ENCODE measurements around the gene ABI3BP.

Gene ABI3BP

DNA sequence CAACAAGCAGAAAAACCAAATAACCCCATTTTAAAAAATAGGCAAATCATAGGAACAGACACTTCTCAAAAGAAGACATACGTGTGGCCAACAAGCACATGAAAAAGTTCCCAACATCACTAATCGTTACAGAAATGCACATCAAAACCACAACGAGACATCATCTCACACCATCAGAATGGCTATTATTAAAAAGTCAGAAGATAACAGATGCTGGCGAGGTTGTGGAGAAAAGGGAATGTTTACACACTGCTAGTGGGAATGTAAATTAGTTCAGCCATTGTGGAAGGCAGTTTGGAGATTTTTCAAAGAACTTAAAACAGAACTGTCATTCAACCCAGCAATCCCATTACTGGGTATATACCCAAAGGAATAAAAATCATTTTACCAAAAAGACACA lies 60.7 kb downstream of the ABI3BP start:
- no peak for DNase-seq

GRCh38 chr3:100928638-100929428 lies 64.4 kb downstream of the ABI3BP start:
- no peak for DNase-seq

GRCh38 chr3:100927775-100928174 lies 65.4 kb downstream of the ABI3BP start:
- no peak for DNase-seq

DNA sequence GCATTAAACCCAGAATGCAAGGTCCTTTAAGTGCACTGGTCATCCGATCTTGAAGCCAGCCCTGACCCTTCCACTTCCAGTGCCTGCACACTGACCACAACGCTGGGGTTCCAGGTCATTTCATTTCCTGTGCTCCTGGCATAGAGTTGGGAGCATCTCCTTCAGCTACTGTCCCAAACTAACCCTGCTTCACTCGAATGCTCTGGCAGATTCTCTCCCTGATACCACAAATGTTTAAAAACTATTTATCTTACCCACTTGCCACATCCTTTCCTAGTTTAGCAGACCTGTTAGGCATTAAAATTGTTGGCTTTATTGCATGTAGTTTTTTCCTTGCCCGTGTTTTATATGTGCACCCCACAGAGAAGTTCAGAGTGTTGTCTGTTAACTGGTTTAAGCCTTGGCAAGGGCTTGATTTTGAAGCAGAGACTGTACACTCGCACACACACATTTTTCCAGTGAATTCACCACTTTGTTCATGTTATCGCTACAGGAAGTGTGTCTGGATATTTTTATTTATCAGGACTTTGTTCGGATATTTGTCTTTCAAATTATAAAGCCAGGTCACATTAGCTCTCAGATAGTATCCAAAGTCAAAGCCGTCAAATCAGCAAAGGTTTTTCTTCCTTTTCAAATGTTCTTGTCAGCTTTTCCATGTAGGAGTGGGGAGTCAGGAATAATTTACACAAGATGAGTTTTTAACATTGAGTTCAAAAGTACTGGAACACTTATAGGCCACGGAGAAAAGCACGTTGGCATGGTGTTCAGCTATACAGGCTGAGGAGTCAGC lies 77.3 kb downstream of the ABI3BP start:
- no peak for DNase-seq

DNA sequence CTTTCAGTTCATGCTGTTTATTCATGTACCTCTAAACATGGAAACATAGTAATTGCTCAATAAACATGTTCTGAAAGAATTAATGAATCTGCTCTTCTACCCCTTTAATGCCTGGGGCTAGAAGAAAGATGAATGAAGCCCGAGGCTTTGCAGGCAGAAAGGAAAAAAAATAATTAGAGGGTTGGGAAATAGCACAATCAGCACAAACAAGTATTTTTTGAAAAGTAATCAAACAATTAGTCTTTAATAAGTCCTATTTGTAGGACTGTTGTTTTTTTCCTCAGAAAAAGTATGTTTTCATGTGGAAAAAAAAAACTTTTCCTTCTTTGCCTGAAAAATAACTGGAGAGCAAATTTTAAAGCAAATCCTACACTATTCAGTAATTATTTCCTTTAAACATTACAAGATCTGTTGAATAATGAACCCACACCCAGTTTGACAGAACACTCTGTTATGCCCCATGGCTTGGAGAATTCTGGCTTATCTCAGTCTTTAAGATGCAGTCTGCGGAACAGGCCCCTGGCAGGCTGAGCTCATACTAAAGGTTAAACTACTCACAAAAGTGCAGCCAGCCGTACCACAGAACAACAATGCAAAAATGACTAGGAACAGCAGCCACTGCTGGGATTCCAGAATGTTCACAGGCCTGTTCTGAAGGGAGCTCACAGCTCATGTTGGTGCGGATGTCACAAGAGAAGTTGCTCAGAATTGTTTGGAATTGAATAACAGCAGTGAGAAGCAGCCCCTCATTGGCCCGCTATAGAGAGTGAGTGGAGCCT lies 79.2 kb downstream of the ABI3BP start:
- DNase-seq: no peak

GRCh38 chr3:100912976-100913545 lies 80.2 kb downstream of the ABI3BP start:
- DNase-seq: no peak

GRCh38 chr3:100912571-100912970 lies 80.7 kb downstream of the ABI3BP start:
- DNase-seq: no peak

DNA sequence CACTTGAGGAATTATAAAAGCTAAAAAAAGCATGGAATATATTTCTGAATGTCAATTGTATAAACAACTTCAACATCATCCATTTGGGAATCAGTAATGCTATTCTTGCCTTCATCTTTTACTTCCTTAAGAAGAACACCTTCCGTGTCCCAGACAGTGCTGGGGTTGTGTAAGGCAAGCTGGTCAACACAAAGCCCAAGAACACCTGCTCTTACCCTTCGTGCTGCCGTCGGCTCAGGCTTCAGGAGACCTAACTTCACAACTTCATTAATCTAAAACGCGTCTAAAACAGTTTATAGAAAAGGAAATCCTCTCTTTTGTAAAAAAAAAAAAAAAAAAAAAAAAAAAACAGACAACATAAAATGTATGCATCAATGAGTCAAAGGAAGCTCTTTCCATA lies 81.3 kb downstream of the ABI3BP start:
- DNase-seq: no peak

DNA sequence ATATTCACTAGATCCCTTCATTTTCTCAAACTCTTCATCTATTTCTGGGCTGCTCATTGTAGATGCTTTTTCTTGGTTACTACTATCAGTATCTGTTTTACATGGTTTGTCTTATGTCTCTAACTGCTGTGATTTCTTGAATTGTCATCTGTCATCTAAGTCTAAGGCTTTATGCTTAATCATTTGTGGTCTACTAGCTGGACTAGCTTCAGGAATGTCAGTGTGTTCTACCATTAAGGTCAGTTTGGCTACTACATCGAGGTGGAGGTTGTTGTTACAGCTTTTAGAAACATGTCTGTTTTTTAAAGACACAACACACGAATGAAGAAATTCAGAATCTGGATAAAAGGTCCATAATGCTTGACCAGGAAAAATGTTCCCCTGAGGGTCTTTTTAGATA lies 82.2 kb downstream of the ABI3BP start:
- DNase-seq: no peak

DNA sequence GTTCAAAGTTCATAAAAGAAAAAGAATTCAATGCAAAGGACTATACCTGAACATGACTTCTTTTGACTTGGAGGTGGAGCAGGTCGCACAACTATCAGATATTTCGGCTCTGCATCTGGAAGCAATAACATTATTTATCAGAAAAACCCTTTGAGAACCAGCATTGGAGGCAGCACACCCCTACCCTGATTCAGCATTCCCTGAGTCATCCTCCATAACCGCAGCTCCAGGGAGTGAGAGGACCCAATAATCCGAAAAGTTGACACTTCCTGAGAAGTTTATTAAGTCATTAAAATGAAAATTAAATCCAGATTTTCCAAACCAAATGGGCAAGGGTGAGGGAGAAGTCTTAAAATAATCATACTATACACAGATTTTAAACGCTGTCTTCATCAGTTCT lies 90.6 kb downstream of the ABI3BP start:
- DNase-seq: no peak

DNA sequence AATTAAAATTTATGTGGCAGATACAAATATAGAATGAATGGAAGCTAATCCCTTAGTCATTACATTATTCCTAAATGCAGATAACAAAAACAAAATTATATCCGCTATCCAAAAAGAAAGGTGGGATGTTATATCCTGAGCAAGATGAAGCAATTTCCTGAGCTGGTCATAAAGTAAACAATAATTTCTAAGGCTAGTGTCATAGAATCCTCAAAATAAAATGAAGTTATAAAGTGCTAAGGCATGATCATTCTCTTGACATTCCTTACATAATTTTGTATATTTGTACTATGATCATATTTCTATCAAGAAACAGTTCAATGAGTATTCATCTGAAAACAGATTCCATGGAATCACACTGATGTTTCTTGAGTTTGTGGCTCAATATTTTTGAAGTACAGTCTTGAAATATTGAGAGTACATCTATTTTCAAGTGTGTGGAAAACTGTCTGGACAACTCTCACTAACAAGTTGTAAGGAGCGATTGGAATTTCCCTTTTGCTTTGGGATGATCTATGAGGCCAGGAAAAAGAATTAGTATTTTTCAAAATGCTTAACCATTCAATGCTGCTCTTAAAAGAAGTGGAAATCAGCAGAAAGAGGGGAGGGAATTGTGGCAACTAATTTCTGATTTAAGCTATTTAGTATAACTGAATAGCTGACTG lies 92.4 kb downstream of the ABI3BP start:
- DNase-seq: no peak

GRCh38 chr3:100899440-100900091 lies 93.7 kb downstream of the ABI3BP start:
- no peak for DNase-seq

GRCh38 chr3:100898681-100899080 lies 94.5 kb downstream of the ABI3BP start:
- DNase-seq: no peak

DNA sequence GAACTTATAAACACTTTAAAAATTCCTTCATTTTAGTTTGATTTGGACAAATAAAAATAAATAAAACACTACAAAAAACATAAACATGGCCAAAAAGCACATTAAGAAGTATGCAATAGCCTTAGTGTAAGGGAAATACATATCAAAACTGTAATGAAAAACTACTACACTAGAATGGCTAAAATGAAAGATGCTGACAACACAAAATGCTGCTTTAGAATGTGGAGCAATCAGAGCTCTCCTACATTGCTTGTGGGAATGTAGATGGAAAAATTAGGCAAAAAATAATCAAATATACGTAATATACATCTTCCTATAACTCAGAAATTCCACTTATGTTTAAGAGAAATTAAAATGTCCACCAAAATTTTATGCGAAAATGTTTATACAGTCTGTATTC lies 96.2 kb downstream of the ABI3BP start:
- no peak for DNase-seq

GRCh38 chr3:100893590-100893989 lies 99.6 kb downstream of the ABI3BP start:
- no peak for DNase-seq

DNA sequence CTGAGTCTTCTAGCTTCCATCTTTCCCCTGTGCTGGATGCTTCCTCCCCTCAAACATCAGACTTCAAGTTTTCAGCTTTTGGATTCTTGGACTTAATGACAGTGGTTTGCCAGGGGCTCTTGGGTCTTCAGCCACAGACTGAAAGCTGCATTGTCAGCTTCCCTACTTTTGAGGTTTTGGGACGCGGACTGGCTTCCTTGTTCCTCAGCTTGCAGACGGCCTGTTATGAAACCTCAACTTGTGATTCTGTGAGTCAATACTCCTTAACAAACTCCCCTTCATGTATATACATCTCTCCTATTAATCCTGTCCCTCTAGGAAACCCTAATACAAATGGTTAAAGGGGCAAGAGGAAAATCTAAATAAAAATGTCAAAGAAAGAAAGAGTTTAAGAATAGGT lies 100.1 kb downstream of the ABI3BP start:
- DNase-seq: no peak

GRCh38 chr3:100891827-100892226 lies 101.4 kb downstream of the ABI3BP start:
- DNase-seq: no peak

DNA sequence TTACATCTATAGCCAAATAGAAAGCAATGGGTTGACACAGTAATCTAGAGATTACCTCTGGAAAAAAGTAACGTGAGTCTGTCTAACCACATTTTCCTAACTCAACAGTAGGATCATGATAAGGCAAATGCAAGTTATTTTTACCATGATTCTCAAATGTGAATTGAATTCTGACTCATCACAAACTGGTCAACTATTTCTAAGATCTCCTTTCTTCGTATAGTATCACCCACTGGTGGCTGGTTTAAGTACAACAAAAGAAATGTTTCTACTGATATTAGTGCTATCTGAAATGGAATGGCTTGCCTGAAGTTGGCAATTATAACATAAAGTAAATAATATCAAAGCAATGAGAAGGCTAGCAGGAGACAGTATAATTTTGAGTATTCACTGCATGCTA lies 102.2 kb downstream of the ABI3BP start:
- DNase-seq: no peak

DNA sequence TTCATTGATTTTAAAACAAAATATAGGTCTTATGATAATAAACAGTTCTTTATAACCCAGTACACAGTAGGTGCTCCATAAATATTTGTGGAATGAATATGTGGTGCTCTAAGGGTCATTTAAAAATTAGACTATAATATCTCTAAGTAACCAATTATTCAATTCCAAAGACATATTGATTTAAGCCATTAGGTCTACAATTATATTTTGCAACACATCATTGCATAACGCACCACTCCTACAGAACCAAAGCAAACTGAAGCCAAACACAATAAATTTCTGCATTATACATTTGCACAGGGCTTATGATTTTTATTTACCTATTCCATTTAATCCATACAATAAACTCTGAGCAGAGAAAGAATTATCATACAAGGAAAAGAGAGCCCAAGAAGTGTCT lies 104.3 kb downstream of the ABI3BP start:
- no peak for DNase-seq

DNA sequence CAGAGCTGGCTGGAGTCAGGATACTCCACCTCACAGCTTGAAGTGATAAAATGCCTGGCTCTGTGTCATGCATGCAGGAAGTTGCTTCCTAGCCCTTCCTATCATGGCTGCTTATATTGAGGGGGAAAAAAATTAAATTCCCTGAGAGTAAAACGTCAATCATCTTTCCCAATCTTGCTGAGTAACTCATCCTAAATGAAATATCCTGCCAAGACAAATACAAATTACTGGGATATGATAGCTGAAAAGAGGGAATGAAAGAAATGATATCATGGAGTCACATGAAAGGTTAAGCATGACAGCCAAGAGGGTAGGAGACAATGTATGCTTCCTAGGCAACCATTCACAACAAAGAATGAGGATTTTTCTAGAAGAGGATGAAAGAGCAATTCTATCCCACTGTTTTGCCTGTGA lies 110.6 kb downstream of the ABI3BP start:
- no peak for DNase-seq

- DNase-seq: no peak
These were observed 112.4 kb downstream of the ABI3BP start for GRCh38 chr3:100880845-100881244.

DNA sequence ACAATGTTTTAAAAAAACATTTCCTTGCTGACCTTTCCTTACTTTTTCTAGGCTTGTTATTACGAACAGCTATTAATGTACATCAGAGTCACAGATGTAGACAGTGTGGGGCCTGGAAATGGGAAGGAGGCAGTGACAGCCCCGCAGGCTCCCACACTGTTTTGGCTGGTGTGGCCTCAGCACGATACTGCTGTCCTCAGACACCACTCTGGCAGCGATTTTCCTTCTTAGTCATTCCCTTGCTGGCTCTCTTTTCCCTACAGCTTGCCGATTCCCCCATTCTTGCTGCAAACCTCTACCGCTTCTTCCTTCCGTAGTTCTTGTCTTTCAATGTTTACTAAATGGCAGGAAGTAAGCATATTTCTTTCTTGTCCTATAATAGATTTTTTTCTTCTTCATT lies 113.1 kb downstream of the ABI3BP start:
- no peak for DNase-seq
